ENCODE measurements around the gene RIMS4. TPM values are rescaled to one million over a fixed set of nuclear protein-coding genes. Genes with fewer than 3 reads are reported as not detected.

The RIMS4 gene
- total and polyA plus RNA-seq, 2 donors (not counting 1 experiment from before 2014, with no cell fraction given): not detected

- H2AFZ ChIP-seq (ENCODE audit: insufficient read depth, low read depth, low read length, poor library complexity, severe bottlenecking): no peak overlapping the region
- no peak overlapping the region for H3K4me3 ChIP-seq (ENCODE audit: control extremely low read depth in 1 of 5, extremely low read depth in 1 of 5, insufficient read depth in 1 of 5, low read depth in 2 of 5, low read length in 4 of 5)
- Mint-ChIP-seq H3K4me1 (no peaks in the 10 kb centered on the region), H3K4me3 (no peak overlapping the region), H3K27ac (no peak overlapping the region), H3K9me3 (ENCODE audit: insufficient read depth) (no peaks in the 10 kb centered on the region), H3K27me3 (peaks cover 8% of the 10 kb centered on the region)
- ChIA-PET CTCF (no interaction called here), POLR2A (no interaction called here)
- H3K9me3 ChIP-seq (ENCODE audit: control extremely low read depth in 1 of 3, control insufficient read depth in 2 of 3, insufficient read depth in 1 of 3, low read length in 2 of 3): no peaks in the 10 kb centered on the region
- DNase-seq (no peak), ATAC-seq (ENCODE audit: low read depth) (no peak)
- WGBS (ENCODE audit: insufficient coverage): 94% methylated on average over 4 of the region's 5 CpGs
- TF ChIP-seq CTCF (IDR thresholded peaks at IDR 0.05): no peak
- no peak for TF ChIP-seq EZH2 (IDR thresholded peaks at IDR 0.05; ENCODE audit: borderline replicate concordance, insufficient read depth, low read depth, low read length, poor library complexity, severe bottlenecking)
- no peaks in the 10 kb centered on the region for H4K20me1 ChIP-seq (ENCODE audit: control insufficient read depth, insufficient read depth, low read length, poor library complexity, severe bottlenecking)
- H3K27ac ChIP-seq (ENCODE audit: low read length in 2 of 2): no peak overlapping the region
- peaks cover 0 to 12% (median 2%) of the 10 kb centered on the region in 4 experiments for H3K27me3 ChIP-seq (replicated peaks in 1 of 4; ENCODE audit: control extremely low read depth in 1 of 4, control insufficient read depth in 3 of 4, insufficient read depth in 4 of 4, low read length in 3 of 4)
- intact Hi-C loops (cut with micrococcal nuclease): no loop called here
- H3K4me2 ChIP-seq (replicated peaks; ENCODE audit: low read depth, low read length, poor library complexity, severe bottlenecking): no peak overlapping the region
- H3K36me3 ChIP-seq (replicated peaks in 1 of 2; ENCODE audit: control extremely low read depth in 1 of 2, control insufficient read depth in 1 of 2, extremely low read depth in 1 of 2, insufficient read depth in 2 of 2, low read length in 1 of 2): no peaks in the 10 kb centered on the region
- no peaks in the 10 kb centered on the region for H3K79me2 ChIP-seq (ENCODE audit: control insufficient read depth, insufficient read depth, low read length)
- H3K4me1 ChIP-seq (ENCODE audit: control insufficient read depth in 2 of 2, insufficient read depth in 2 of 2, low read length in 2 of 2): no peaks in the 10 kb centered on the region
- H3K9ac ChIP-seq (ENCODE audit: low read length): no peak overlapping the region
Measured at GRCh38 chr20:44756956-44757355, 53.4 kb downstream of the RIMS4 start.

GRCh38 chr20:44756011-44756688 lies 54.2 kb downstream of the RIMS4 start:
- Histone ChIP-seq H3K27ac (ENCODE audit: low read length in 2 of 2) (no peak overlapping the region), H3K79me2 (ENCODE audit: control insufficient read depth, insufficient read depth, low read length) (no peaks in the 10 kb centered on the region), H3K9me3 (ENCODE audit: control extremely low read depth in 1 of 3, control insufficient read depth in 2 of 3, insufficient read depth in 1 of 3, low read length in 2 of 3) (no peaks in the 10 kb centered on the region), H4K20me1 (ENCODE audit: control insufficient read depth, insufficient read depth, low read length, poor library complexity, severe bottlenecking) (no peaks in the 10 kb centered on the region), H3K4me3 (ENCODE audit: control extremely low read depth in 1 of 5, extremely low read depth in 1 of 5, insufficient read depth in 1 of 5, low read depth in 2 of 5, low read length in 4 of 5) (no peak overlapping the region), H3K27me3 (replicated peaks in 1 of 4; ENCODE audit: control extremely low read depth in 1 of 4, control insufficient read depth in 3 of 4, insufficient read depth in 4 of 4, low read length in 3 of 4) (peaks cover 0 to 12% (median 2%) of the 10 kb centered on the region in 4 experiments), H3K4me1 (ENCODE audit: control insufficient read depth in 2 of 2, insufficient read depth in 2 of 2, low read length in 2 of 2) (no peaks in the 10 kb centered on the region), H3K36me3 (replicated peaks in 1 of 2; ENCODE audit: control extremely low read depth in 1 of 2, control insufficient read depth in 1 of 2, extremely low read depth in 1 of 2, insufficient read depth in 2 of 2, low read length in 1 of 2) (no peaks in the 10 kb centered on the region), H3K9ac (ENCODE audit: low read length) (no peak overlapping the region), H2AFZ (ENCODE audit: insufficient read depth, low read depth, low read length, poor library complexity, severe bottlenecking) (no peak overlapping the region), H3K4me2 (replicated peaks; ENCODE audit: low read depth, low read length, poor library complexity, severe bottlenecking) (no peak overlapping the region)
- WGBS (ENCODE audit: insufficient coverage): 95% methylated on average over 14 of the region's 18 CpGs
- H3K27me3 Mint-ChIP-seq: peaks cover 11% of the 10 kb centered on the region
- ChIA-PET POLR2A (no interaction called here), CTCF (no interaction called here)
- no peak overlapping the region for H3K27ac Mint-ChIP-seq
- H3K4me1 Mint-ChIP-seq: no peaks in the 10 kb centered on the region
- H3K9me3 Mint-ChIP-seq (ENCODE audit: insufficient read depth): no peaks in the 10 kb centered on the region
- no peak for ATAC-seq (ENCODE audit: low read depth)
- TF ChIP-seq EZH2 (IDR thresholded peaks at IDR 0.05; ENCODE audit: borderline replicate concordance, insufficient read depth, low read depth, low read length, poor library complexity, severe bottlenecking) (no peak), CTCF (IDR thresholded peaks at IDR 0.05) (no peak)
- DNase-seq: no peak
- H3K4me3 Mint-ChIP-seq: no peak overlapping the region
- intact Hi-C loops (cut with micrococcal nuclease): no loop called here

Measured in B cell (primary cell).